HEK293 (cell line): Measurements from ENCODE around the gene PRR5.

Experiments used
- HOXA7 ChIP-seq: sonication (generic); formaldehyde crosslinking; IDR thresholded peaks from 2 replicates; pipeline ENCODE4 v1.8.1; 2022; ENCODE audit warnings: missing genetic modification reagents, borderline replicate concordance
- ZNF140 ChIP-seq: fragments of 450-650 bp; formaldehyde crosslinking; IDR thresholded peaks from 2 replicates; pipeline ENCODE4 v1.5.1; 2016; ENCODE audit warnings: missing biosample characterization, missing genetic modification characterization
- TF ChIP-seq, protein P1 (sequence below): fragments of 450-650 bp; formaldehyde crosslinking; IDR thresholded peaks from 2 replicates; pipeline ENCODE4 v1.5.1; 2016; ENCODE audit warnings: missing biosample characterization, missing genetic modification characterization
- TF ChIP-seq, protein P2 (sequence below): fragments of 450-650 bp; formaldehyde crosslinking; IDR thresholded peaks from 2 replicates; pipeline ENCODE4 v1.5.1; 2016; ENCODE audit warnings: missing biosample characterization, missing genetic modification characterization
- TF ChIP-seq, protein P3 (sequence below): fragments of 450-650 bp; formaldehyde crosslinking; IDR thresholded peaks from 2 replicates; pipeline ENCODE4 v1.5.1; 2016; ENCODE audit warnings: missing biosample characterization, missing genetic modification characterization

DNA sequence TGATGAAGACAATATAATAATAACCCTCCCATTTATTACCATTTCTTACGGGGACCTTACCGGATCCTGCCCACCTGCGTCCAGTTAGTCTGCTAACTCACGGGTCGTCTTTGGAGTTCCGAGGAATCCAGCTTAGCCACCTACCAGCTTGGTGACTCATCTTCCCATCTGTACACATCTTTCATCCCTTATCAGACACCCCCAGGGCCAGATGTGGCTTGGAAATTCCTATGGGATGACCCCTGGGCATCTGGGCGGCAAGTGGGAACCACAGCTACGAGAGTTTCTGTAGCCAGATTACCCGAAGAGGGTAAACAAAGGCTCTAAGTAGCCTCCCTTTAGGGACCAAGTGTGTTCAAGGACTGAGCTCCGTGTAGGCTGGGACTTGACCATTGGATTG, 12.8 kb upstream of the PRR5 start:
- TF ChIP-seq, protein P1, sequence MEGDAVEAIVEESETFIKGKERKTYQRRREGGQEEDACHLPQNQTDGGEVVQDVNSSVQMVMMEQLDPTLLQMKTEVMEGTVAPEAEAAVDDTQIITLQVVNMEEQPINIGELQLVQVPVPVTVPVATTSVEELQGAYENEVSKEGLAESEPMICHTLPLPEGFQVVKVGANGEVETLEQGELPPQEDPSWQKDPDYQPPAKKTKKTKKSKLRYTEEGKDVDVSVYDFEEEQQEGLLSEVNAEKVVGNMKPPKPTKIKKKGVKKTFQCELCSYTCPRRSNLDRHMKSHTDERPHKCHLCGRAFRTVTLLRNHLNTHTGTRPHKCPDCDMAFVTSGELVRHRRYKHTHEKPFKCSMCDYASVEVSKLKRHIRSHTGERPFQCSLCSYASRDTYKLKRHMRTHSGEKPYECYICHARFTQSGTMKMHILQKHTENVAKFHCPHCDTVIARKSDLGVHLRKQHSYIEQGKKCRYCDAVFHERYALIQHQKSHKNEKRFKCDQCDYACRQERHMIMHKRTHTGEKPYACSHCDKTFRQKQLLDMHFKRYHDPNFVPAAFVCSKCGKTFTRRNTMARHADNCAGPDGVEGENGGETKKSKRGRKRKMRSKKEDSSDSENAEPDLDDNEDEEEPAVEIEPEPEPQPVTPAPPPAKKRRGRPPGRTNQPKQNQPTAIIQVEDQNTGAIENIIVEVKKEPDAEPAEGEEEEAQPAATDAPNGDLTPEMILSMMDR (tag by site-specific recombination), result no peak
- TF ChIP-seq, protein P2, sequence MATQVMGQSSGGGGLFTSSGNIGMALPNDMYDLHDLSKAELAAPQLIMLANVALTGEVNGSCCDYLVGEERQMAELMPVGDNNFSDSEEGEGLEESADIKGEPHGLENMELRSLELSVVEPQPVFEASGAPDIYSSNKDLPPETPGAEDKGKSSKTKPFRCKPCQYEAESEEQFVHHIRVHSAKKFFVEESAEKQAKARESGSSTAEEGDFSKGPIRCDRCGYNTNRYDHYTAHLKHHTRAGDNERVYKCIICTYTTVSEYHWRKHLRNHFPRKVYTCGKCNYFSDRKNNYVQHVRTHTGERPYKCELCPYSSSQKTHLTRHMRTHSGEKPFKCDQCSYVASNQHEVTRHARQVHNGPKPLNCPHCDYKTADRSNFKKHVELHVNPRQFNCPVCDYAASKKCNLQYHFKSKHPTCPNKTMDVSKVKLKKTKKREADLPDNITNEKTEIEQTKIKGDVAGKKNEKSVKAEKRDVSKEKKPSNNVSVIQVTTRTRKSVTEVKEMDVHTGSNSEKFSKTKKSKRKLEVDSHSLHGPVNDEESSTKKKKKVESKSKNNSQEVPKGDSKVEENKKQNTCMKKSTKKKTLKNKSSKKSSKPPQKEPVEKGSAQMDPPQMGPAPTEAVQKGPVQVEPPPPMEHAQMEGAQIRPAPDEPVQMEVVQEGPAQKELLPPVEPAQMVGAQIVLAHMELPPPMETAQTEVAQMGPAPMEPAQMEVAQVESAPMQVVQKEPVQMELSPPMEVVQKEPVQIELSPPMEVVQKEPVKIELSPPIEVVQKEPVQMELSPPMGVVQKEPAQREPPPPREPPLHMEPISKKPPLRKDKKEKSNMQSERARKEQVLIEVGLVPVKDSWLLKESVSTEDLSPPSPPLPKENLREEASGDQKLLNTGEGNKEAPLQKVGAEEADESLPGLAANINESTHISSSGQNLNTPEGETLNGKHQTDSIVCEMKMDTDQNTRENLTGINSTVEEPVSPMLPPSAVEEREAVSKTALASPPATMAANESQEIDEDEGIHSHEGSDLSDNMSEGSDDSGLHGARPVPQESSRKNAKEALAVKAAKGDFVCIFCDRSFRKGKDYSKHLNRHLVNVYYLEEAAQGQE (tag by site-specific recombination), result no peak
- TF ChIP-seq ZNF140 (tag by site-specific recombination), result no peak
- no peak for TF ChIP-seq HOXA7
- TF ChIP-seq, protein P3, sequence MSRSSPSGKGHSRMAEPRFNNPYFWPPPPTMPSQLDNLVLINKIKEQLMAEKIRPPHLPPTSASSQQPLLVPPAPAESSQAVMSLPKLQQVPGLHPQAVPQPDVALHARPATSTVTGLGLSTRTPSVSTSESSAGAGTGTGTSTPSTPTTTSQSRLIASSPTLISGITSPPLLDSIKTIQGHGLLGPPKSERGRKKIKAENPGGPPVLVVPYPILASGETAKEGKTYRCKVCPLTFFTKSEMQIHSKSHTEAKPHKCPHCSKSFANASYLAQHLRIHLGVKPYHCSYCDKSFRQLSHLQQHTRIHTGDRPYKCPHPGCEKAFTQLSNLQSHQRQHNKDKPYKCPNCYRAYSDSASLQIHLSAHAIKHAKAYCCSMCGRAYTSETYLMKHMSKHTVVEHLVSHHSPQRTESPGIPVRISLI (tag by site-specific recombination), result no peak
